Transverse colon (tissue), 4 donors: ENCODE results near the gene CANT1.
"Not testable (repeated sequence)": the region's sequence is repeated elsewhere in the genome, so short reads cannot be mapped to it uniquely, and the experiment has no call there.

ENCODE experiments used
- EP300 ChIP-seq: sonication (generic); formaldehyde crosslinking; IDR thresholded peaks from one replicate; pipeline ENCODE4 v1.6.1; 2017; ENCODE audit warnings: antibody characterized with exemption, low read depth
- POLR2A ChIP-seq: fragments of 450-650 bp; IDR thresholded peaks from one replicate; pipeline ENCODE4 v1.6.1; 2016; ENCODE audit warnings: antibody characterized with exemption, mild to moderate bottlenecking, moderate library complexity
- POLR2AphosphoS5 ChIP-seq, 3 donors: sonication (generic); formaldehyde crosslinking; IDR thresholded peaks; one replicate each; pipeline ENCODE4 v1.6.1; 2016; ENCODE audit warnings: antibody characterized with exemption in 3 of 3
- TF ChIP-seq, protein P1 (sequence below), 5 experiments: fragments of 200-600 bp in 3 of 5; fragments of 450-650 bp in 2 of 5; sonication (generic) in 3 of 5; IDR thresholded peaks; 1 replicate in 2 of 5; 2 replicates in 3 of 5; pipeline ENCODE4 v1.5.1; 2016 to 2017; ENCODE audit warnings: antibody characterized with exemption in 5 of 5, inconsistent platforms in 3 of 5, mild to moderate bottlenecking in 2 of 5, moderate library complexity in 1 of 5

DNA sequence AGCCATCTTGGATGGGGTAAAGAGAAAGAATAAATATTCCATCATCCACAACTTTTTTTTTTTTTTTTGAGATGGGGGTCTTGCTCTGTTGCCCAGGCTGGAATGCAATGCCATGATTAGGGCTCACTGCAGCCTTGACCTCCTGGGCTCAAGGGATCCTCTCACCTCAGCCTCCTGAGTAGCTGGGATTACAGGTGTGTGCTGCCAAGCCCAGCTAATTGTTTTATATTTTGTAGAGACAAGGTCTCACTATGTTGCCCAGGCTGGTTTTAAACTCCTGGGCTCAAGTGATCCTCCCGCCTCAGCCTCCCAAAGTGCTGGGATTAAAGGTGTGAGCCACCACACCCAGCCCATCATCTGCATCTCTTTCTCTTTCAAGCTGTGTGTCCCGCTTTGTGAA is 12.4 kb upstream of the CANT1 start:
- not testable (repeated sequence) for TF ChIP-seq POLR2A; EP300; POLR2AphosphoS5 (IDR thresholded peaks at IDR 0.05)
- TF ChIP-seq, protein P1, sequence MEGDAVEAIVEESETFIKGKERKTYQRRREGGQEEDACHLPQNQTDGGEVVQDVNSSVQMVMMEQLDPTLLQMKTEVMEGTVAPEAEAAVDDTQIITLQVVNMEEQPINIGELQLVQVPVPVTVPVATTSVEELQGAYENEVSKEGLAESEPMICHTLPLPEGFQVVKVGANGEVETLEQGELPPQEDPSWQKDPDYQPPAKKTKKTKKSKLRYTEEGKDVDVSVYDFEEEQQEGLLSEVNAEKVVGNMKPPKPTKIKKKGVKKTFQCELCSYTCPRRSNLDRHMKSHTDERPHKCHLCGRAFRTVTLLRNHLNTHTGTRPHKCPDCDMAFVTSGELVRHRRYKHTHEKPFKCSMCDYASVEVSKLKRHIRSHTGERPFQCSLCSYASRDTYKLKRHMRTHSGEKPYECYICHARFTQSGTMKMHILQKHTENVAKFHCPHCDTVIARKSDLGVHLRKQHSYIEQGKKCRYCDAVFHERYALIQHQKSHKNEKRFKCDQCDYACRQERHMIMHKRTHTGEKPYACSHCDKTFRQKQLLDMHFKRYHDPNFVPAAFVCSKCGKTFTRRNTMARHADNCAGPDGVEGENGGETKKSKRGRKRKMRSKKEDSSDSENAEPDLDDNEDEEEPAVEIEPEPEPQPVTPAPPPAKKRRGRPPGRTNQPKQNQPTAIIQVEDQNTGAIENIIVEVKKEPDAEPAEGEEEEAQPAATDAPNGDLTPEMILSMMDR (IDR thresholded peaks at IDR 0.05) = not testable (repeated sequence)
